DMS53 (cell line): ENCODE data around the gene SLC25A29.

Experiments used
- DNase-seq: peaks from one replicate; lab custom pipeline; 2025; lab: John Stamatoyannopoulos, UW

SLC25A29 gene

DNA sequence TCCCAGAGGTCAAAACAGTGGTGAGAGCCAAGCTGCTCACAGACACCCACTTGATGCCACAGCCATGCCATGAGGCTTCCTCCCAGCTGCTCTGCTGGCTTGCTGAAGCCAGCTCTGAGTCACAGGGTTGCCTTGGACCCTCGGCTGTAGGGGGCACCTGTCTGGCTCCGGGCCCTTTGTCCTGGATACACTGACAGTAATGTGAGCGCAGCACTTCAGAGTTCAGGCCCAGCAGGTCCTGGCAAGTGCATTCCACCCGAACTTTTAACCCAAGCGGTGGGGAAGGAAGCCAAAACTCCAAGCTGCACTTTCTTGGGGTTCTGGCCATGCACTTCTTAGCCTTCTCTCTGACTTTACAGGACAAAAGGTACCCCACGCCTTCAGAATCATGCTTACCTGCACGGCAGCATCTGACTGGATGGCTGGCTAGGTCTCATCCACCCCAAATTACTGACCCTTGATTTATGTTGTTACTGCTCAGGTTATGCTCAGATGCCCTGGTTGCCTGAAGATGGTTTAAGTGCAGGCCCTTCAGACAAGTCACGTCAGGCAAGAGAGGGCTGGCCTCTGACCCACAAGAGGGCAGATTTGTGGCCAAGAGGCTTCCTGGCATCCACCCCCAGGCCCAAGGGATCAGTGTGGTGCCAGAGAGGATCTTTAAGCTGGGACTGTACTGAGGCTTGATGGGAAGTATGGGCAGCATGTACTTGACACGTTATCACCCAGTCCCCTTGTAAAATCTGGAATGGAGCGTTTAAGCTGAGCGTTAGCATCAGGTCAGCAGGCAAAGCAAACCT lies 24.8 kb downstream of the SLC25A29 start:
- DNase-seq, result no peak

DNA sequence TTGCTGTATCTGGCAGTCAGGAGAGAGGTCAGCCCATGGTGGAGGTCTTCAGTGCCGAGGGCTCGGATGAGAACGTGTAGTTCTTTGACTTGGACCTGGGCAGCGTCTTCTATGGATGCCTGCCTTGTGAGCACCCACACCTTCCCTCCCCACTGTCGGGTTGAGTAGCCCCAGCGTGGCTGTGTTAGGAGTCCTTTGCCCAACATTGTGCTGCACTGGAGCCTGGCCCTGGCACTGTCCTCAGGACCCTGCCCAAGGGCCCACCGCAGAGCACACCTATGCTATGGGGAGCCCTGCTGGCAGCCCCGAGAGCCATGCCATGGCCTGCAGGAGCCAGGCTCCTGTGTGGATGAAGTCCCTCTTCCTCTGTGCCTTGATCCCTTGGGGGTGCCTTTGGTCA lies 26.7 kb downstream of the SLC25A29 start:
- DNase-seq, result no peak

DNA sequence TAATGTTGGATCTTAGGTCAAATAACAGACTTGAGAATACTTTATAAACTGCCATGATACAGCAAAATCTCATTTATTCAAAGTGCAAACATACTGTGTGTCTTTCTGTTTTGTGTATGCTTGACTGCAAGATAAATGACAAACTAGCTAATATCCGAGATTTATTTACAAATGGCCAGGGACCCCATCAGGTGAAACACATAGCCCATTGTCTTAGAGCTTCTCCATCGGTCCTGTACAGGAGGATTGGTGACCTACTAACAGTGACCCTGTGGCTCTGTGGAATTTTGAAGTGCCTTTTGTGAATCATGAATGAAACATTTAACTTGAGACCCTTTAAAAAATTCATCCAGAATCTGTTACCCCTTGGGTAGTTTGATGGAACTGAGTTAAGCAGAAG lies 27.1 kb downstream of the SLC25A29 start:
- no peak for DNase-seq

DNA sequence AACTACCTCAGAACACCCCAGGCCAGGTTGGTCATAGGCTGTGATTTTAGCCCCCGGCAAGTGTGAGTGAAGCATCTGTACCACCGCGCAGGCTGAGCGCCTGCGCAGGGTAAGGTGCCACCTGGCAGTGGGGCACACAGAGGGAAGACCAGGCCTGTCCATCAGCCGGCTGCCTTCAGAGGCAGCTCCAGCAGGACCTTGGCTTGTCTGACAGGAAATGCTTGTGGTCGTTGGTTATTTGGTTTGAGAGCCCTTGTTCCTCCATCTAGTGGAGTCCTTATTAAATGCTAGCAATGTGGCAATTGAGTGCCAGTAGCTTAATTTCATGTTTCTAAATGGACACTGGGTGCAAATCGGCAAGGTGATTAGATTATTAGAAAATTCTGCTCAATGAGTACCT lies 27.5 kb downstream of the SLC25A29 start:
- DNase-seq, result peak; percentile 31

DNA sequence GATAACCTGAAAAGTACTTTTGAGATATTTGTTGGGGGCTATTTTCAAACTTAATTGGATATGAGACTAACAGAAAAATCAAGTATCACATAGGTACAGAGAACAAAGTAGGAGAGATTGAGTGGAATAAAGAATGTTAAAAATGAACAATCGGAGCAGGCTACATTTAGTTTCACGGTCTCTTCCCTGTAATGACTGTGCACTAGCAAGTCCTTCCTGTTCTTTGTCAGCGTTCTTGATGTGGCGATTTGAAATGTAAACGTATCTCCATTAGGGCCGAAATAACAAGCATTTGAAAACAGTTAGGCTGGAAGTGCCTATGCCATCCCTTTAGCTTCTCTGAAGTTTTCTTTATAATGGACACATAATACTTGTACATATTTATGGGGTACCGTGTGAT lies 31.0 kb downstream of the SLC25A29 start:
- no peak for DNase-seq

DNA sequence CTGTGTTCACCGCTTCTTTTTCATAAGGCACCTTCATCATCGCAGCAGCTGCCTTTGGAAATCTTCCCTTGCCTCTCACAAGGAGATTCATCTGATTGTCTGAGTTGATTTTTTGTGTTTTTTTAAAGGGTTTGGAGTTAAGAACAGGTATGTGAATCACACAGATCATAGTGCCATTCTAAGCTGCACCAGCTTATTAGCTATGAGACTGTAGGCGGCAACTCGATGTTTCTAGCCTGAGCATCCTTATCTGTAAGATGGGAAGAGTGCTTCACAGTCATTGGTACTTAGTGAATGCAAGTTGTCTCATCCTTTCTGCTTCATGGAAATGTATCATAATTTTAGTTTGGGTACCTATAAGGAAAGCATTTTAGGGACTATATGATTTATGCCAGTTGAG lies 32.0 kb downstream of the SLC25A29 start:
- DNase-seq, result no peak

DNA sequence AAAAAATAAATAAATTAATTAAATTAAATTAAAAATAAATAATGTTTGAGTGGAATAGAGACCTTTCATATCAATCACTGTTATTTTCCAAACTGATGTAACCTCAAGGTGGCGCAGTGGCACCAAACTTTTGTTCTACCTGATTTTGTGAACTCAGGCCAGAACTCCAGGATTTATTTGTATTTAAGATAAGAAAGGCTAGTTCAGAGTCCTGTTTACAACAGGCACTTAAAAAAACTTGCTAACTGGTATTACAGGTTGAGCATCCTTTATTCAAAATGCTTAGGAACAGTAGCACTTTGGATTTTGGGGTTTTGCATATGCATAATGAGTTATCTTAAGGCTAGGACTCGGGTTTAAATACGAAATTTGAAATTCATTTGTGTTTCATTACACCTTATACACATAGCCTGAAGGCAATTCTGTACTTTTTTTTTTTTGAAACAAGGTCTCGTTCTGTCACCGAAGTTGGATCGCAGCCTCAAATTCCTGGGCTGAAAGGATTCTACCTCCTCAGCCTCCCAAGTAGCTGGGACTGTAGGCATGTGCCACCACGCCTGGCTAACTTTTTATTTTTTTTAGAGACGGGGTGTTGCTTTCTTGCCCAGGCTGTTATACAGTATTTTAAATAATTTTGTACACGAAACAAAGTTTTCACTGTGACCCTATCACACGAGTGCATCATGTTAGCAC lies 34.9 kb downstream of the SLC25A29 start:
- DNase-seq, result peak; percentile 32

DNA sequence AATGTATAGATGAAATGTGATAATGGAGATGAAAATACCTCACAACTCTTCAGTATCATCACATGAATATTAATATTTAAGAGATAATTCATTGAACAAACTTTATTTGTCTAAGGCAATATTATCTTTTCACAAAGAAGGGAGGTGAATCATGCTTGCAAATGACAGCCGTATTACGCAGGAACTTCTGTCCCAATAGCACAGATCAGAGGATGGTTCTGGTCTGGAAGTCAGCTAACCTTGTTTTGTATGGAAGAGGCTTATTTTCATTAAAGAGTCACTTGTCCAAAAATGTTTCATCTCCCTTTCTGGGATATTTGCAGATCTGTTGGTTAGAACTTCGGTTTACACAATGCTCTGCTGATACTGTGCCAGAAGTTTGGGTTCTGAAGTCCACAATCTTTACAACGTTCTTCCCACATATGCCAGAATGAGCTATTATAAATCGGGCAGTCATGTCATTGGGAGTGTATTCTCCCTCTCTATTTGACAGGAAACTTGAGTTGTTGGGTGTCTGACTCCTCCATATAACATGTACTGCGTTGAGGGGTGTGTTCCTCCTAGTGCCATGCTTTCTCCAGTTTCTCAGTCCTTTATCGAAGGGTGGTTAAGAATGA lies 37.5 kb downstream of the SLC25A29 start:
- DNase-seq, result no peak

DNA sequence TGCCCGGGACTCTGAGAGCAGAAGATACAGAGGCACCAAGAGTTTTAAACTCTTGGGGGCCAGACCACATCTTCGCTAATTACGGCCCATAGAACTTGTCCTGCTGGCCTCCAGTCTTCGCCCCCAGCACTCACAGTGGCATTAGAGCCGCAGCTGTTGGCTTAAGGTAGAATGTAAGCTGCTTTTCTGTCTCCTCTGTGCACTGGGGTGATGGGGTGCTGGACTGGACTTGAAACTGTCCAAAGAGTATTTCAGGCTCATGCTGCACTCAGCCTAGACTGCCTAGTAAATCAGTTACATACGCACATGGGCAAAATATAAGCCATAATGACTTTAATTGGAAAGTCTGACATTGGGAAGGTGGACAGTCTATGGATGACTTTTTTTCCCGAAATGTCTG lies 38.3 kb downstream of the SLC25A29 start:
- no peak for DNase-seq

DNA sequence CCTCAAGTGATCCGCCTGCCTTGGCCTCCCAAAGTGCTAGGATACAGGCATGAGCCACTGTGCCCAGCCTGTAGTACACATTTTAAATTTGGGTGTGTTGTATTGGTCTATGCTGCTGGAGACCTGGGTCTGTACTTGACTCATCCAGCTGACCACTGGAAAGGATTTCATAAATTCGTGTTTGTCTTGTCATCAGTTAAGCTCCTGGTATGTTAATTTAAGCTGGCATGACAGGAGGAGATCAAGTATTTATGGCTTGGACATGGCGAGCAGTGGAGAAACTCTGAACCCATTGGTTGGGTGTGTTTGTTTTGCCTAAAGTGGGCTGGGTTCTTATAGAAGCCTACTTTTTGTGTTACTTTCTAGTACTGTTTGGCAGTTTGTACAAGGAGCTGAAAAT lies 43.1 kb downstream of the SLC25A29 start:
- no peak for DNase-seq

DNA sequence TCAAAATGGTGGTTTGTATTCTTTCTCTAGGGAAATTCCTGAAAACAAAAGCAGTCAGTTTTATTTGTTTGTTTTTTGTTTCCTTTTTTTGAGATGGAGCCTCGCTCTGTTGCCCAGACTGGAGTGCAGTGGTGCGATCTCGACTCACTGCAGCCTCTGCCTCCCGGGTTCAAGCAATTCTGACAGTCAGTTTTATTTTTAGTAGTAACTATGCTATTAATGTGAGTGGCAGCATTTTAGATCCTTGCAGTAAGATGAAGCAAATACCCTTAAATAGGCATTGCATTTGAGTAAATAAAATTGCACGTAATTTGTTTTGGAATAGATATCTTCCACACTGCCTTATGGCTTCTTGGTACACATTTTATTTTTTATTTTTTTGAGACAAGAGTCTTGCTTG lies 43.7 kb downstream of the SLC25A29 start:
- DNase-seq, result no peak

DNA sequence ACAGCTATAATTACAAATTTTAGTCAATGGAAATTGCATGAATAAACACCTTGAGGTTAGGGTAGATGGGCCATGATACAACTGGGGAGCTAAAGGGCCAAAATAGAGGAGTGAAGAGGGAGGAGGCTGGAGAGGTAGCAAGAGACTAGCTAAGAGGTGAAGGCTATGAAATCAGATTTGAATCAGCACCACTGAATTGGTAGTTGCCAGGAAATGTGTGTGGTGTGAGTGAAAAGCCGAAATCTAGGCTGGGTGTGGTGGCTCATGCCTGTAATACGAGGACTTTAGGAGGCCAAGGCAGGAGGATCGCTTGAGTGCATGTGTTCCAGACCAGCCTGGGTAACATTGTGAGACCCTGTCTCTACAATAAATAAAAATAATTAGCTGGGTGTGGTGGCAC lies 44.6 kb downstream of the SLC25A29 start:
- no peak for DNase-seq

DNA sequence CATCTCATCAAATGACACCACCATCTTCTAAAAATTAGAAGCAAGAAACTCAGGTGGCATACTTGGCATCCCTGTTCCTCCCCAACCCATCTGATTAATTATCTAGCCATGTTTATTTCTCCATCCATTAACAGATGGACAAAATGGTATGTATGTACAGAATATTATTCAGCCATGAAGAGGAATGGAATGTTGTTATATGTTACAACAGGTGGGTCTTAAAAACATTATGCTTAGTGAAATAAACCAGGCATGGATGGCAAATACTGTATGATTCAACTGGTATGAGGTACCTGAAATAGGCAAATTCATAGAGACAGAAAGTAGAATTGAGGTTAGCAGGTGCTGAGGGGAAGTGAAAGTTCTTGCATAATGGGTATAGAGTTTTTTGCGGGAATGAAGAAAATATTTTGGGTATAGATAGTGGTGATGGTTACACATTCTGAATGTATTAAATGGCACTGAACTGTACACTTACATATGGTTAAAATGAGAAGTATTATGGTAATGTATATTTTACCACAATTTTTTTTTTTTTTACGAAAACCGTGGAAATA lies 49.8 kb downstream of the SLC25A29 start:
- no peak for DNase-seq

DNA sequence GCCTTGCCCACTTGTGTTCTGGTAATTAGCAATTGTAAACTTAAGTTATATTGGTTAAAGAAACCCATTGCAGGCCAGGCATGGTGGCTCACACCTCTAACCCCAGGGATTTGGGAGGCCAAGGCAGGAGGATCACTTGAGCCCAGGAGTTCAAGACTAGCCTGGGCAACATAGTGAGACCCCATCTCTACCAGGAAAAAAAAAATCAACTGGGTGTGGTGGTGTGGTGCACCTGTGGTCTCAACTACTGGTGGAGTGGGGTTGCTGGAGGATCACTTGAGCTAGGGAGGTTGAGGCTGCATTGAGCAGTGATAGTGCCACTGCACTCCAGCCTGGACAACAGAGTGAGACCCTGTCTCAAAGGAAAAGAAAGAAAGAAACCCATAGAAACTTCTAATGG lies 53.6 kb downstream of the SLC25A29 start:
- no peak for DNase-seq

DNA sequence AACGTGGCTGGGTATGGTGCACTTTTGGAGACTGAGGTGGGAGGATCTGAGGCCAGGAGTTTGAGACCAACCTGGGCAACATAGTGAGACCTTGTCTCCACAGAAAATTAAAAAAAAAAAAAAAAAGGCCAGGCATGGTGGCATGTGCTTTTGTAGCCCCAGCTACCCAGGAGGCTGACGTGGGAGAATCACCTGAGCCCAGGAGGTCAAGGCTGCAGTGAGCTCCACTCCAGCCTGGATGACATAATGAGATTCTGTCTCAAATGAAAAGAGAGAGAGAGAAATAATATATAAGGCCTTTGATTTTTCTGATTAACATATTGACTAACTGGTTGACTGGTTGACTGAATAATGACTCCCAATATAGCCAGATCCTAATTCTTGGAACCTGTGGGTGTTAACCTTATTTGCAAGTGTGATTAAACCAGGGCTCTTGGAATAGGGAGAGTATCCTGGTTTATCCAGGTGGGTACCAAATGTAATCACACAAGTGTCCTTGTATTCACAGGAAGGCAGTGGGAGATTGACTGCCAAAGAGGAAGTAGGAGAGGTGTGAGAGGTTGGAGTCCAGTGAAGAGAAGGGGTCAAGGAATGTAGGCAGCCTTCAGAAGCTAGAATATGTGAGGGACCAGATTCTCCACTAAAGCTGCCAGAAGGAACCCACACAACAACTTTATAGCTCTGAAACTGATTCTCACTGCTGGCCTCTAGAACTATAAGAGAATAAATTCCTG lies 55.3 kb downstream of the SLC25A29 start:
- no peak for DNase-seq

DNA sequence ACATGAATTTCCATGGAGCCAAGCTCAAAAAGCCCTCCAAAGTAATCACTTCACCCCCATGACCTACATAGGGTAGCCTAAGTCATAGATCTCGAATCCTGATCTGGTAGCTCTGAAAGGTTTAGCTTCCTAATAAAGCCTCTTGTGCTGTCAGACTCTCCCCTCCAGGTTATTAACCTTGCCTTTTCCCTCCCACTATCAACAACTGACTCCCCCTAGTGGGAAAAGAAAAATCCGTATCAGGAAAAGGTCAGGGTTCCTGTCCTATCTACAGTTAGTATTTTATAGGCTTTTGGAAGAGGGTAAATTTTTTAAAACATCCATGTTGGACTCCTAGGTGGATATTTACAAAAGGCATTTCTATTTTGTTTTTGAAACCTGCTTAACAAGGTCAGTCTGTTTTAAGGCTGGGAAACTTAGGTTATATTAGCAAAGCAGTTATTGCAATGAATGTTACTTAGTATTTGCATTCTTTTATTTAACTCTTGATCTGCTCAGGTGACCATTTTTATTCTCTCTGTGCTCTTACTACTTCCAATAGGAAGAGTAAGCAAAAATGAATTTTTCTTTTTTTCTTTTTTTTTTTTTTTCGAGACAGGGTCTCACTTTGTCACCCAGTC lies 59.3 kb downstream of the SLC25A29 start:
- peak; percentile 80 for DNase-seq

DNA sequence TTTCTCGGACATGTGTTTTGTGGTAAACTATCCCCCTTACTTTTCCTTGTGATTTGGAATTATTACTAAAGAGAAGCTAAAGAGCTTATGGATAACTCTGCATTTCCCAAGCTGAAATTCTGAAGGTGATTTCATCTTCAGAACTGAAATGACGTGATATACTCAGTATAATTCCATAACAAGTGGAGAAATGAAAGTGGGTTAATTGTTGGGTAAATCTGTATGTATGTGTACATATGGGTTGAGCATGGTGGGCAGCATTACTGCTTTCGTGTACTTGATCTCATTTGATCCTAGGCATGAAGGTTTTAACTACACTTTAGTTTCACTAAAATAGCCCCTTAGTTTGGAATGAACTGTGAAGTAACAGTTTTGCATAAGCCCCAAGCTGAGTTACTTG lies 63.2 kb downstream of the SLC25A29 start:
- no peak for DNase-seq

DNA sequence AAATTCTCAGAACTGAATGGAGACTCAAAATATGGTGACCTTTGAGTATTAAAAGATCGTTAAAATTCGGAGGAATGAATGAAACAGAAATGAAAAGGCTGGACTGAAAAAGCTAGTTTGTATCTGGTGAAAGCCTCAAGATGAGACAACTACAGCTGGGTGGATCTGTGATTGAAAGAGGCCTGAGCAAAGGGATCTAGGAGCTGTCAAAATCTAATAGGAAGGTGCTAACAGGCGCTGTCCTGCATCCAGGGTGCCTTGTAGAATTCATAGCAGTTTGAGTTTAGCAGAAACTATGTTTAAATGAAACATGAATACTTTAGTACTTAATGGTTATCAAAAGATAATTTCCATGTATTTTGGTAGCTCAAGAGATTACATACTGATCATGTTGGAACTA lies 65.0 kb downstream of the SLC25A29 start:
- no peak for DNase-seq
